H1 (cell line): ENCODE results near the gene CLPSL2. TPM values are rescaled to one million over a fixed set of nuclear protein-coding genes. Genes with fewer than 3 reads are reported as not detected.
A peak's percentile ranks its signal among the peaks of the same experiment; 100 is the strongest.

Experiments
- CBX5 ChIP-seq: fragments of 300-800, 300-1000 bp; sonication (generic); IDR thresholded peaks from 2 replicates; pipeline ENCODE4 v1.7.1; 2016; ENCODE audit warnings: antibody characterized with exemption, low read length, low read depth
- CHD2 ChIP-seq: IDR thresholded peaks from 2 replicates; pipeline ENCODE4 v1.6.1; 2012; ENCODE audit warnings: low read length, improper control_type of control experiment
- CHD7 ChIP-seq: fragments of 300-600 bp; sonication (generic); IDR thresholded peaks from 2 replicates; pipeline ENCODE4 v1.7.1; 2012; ENCODE audit warnings: low read length, moderate library complexity, mild to moderate bottlenecking, inconsistent platforms; ENCODE audit not compliant: insufficient replicate concordance
- GTF2F1 ChIP-seq: IDR thresholded peaks from 2 replicates; pipeline ENCODE4 v1.6.1; 2012; ENCODE audit warnings: low read depth, low read length, improper control_type of control experiment, borderline replicate concordance
- NANOG ChIP-seq: IDR thresholded peaks from 2 replicates; pipeline ENCODE4 v1.6.1; 2011; ENCODE audit warnings: low read length, low read depth, mild to moderate bottlenecking, inconsistent platforms; ENCODE audit not compliant: insufficient read depth, poor library complexity, severe bottlenecking
- POLR2A ChIP-seq, 2 experiments: IDR thresholded peaks; 1 replicate in 1 of 2; 2 replicates in 1 of 2; pipeline ENCODE4 v1.6.1; 2011; ENCODE audit warnings: low read depth in 2 of 2, low read length in 2 of 2, mild to moderate bottlenecking in 2 of 2; ENCODE audit errors: control extremely low read depth in 1 of 2
- RFX5 ChIP-seq: IDR thresholded peaks from 2 replicates; pipeline ENCODE4 v1.6.1; 2011; ENCODE audit warnings: low read depth, low read length, improper control_type of control experiment, borderline replicate concordance
- polyA plus RNA-seq, 7 experiments: library from polyadenylated mRNA; depleted of rRNA in 3 of 7; stranded (reverse) in 5 of 7; unstranded in 2 of 7; fragments of >200 nt in 5 of 7; fragments of 200-250 nt in 2 of 7; gene quantifications; 1 replicate in 5 of 7; 2 replicates in 1 of 7; 4 replicates in 1 of 7; pipeline versions ENCODE4 v1.2.1 to v1.2.3, GENCODE V29; 2011 to 2013; ENCODE audit warnings: missing spikeins in 2 of 7, mixed read lengths in 2 of 7
- total RNA-seq: library from RNA; stranded (reverse); fragmentation: NEBNext Ultra II Directional; extraction: Animal tissue kit (Norgen Biotek cat#: 25700); gene quantifications from 2 replicates; pipeline ENCODE4 v1.2.1, GENCODE V29; 2021

CLPSL2 gene
- total and polyA plus RNA-seq, 2 of the 8 experiments (the other 6 are each of a cell fraction or from before 2014, with no cell fraction given), result 1.4 to 3.4 TPM

- TF ChIP-seq CHD7 (no peak), NANOG (no peak), RFX5 (no peak), CHD2 (no peak), POLR2A (IDR thresholded peaks at IDR 0.05; ENCODE audit: control extremely low read depth in 1 of 2, low read depth in 2 of 2, low read length in 2 of 2) (peak in 1 of 2 experiments; percentile 41; a peak in 1 of 3 replicates), GTF2F1 (no peak), CBX5 (no peak)
These were observed 48.3 kb upstream of the CLPSL2 start (continued) for GRCh38 chr6:35727935-35728682.
